ENCODE results near the gene GRK3.
A peak's percentile ranks its signal among the peaks of the same experiment; 100 is the strongest.
"Not testable (repeated sequence)": the region's sequence is repeated elsewhere in the genome, so short reads cannot be mapped to it uniquely, and the experiment has no call there.

Gene GRK3

DNA sequence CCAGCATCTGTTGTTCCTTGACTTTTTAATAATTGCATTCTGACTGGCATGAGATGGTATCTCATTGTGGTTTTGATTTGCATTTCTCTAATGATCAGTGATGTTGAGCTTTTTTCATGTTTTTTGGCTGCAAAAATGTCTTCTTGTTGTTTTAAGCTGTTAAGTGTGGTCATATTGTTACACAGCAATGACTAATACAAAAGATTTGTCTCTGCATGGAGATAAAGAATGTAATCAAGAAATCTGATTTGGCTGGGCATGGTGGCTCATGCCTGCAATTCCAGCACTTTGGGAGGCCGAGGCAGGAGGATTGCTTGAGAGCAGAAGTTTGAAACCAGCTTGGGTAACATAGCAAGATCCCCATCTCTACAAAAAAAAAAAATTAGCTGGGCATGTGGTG, 12.1 kb upstream of the GRK3 start:
- DNase-seq, result not testable (repeated sequence)

DNA sequence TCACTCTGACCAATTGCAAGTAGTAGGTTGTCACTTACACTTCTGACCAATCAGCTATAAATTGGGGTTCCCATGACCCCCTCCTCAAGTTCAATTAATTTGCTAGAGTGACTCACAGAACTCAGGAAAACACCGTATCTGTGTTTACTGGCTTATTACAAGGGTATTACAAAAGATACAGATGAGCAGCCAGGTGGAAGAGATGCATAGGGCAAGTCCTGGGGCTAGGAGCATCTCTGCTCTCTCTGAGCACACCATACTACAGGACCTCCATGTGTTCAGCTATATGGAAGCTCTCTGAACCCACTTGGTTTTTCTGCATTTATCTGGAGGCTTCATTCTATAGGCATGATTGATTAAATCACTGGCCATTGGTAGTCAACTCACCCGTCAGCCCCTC, 11.3 kb upstream of the GRK3 start:
- DNase-seq, result no peak

DNA sequence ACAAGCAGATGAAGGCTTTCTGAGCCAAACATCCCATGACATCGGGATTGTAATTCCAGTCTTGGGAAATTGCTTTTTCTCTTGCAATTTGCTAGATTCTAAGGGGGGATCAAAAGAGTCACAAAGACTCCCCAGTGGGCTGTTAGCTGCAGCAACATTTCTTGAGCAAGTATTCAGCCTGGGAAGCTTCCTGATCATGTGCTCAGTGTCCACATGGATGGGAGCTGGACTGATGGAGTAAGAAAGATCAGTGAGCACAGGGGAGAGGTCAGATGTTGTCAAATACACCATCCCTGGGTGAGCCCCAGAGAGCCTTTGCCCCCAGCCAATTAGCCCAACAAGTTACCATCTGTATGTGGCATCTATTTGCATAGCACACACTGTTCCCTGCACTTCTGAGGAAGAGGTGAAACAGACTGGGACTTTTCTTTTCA, 10.2 kb upstream of the GRK3 start:
- DNase-seq, result no peak

DNA sequence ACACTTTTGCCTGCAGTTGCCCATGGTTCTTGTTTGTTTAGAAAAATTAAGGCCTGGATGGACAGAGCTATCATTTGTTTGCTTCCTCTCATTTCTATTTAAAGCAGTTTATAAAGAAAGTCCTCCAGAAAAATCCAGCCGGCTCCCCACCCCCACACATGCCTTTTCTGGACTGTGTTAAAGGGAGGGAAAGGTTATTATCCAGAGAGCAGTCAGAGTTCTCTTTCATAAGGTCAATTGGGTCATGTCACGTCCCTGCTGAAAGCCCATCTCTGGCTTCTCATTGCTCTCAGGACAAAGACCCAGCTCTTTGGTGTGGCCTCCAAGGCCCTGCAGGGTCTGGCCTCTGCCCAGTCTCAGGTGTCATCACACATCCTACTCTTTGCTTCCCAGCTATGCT, 9.8 kb upstream of the GRK3 start:
- no peak for DNase-seq

DNA sequence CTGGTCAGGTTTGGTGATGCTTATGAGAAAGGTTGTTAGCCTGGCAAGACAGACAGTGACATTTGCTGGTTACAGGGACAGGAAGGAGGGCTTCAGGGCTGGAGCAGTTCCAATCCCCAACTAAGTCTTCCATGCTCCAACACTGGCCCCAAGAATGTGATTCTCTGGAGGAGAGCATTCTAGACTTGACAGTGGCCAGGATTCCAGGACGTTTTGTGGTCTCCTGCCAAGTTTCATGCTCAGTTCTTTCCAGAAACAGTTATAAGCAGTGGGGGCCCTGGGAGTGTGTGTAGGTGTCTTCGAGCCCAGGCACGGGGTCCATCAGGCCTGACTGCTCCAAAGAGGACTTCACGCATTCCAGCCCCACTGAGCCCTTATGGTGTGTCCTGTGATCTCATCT, 8.9 kb upstream of the GRK3 start:
- no peak for DNase-seq

DNA sequence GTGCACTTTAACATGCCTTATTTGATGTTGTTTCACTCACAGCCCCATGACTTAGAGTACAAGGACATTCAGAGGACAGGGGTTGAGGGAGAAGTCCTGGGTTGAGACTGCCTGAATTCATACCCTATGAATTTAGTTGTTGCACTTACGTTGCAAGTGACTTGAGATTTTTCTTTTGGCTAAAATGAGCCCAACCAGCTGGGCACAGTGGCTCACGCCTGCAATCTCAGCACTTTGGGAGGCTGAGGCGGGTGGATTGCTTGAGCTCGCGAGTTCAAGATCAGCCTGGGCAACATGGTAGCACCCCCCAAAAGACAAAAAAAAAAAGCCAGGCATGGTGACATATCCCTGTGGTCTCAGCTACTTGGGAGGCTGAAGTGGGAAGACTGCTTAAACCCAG, 7.3 kb upstream of the GRK3 start:
- no peak for DNase-seq

DNA sequence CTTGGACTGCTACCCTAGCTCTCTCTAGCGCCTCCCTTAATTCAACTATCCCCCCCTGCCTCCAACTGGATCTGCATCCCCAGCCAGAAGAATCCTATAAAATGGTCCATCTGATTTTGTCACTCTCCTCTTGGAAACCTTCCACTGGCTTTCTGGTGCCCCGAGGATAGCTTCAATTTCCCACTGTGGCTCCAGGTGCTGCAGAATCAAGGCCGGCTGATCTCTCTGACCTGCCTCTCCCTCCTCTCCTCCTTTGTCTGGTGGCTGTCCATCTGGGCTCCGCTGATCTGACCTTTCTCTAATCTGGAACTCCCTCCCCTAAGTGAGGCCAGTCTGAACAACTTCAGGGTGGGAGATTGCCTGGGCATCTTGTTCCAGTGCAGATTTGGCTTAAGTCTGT, 6.1 kb upstream of the GRK3 start:
- no peak for DNase-seq

DNA sequence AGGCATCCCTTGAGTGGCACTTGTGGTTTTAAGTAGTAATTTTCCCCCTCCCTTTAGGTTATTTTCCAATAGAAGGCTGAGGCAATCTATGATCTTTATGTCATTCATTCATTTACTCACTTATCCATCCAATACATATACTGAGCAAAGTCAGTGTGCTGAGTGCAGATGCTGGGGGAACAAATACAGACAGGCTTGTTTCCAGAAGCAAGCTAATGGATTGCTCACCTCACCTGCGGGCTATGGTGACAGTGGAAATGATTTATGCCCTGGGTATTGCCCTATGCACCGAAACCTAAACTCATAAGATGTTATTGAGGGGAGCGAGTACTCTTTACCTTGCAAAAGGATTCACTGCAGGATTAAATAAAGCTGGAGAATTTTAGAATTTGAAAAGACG, 4.6 kb upstream of the GRK3 start:
- not testable (repeated sequence) for DNase-seq

DNA sequence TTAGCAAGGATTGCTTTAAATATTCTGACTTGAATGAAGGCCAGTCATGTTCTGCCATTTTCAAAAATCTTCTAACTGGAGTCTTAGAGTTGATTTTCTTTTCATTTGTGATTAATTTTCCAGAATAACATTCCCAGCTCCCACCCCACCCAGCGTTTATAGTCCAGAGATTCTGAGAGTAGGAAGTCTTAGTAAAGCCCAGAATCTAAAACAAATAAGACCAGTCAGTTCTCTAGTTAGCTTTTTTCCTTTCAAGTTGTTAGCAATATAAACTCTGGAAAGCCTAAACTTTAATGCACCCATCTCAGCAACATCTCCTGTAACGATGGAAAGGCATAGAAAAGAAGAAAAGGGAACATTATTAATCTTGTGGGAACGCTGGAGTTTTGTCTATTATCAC, 3.3 kb upstream of the GRK3 start:
- DNase-seq, result not testable (repeated sequence)

DNA sequence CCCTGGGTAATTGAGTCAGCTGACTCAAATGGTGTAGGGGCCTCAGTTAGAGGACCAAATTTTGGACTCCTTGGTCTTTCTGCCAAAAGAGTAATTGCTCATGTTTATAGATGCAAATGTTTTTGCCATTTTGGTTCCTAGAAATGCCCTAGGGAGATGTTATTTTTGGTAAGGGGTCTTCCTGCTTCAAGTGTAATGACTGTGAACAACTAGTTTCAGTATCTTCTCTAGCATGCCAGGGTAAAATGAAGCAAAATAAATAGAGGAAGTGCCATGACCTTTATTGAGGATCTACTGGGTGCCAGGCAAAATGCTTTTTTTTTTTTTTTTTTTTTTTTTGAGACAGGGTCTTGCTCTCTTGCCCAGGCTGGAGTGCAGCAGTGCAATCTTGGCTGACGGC, 2.5 kb upstream of the GRK3 start:
- DNase-seq, result not testable (repeated sequence)

DNA sequence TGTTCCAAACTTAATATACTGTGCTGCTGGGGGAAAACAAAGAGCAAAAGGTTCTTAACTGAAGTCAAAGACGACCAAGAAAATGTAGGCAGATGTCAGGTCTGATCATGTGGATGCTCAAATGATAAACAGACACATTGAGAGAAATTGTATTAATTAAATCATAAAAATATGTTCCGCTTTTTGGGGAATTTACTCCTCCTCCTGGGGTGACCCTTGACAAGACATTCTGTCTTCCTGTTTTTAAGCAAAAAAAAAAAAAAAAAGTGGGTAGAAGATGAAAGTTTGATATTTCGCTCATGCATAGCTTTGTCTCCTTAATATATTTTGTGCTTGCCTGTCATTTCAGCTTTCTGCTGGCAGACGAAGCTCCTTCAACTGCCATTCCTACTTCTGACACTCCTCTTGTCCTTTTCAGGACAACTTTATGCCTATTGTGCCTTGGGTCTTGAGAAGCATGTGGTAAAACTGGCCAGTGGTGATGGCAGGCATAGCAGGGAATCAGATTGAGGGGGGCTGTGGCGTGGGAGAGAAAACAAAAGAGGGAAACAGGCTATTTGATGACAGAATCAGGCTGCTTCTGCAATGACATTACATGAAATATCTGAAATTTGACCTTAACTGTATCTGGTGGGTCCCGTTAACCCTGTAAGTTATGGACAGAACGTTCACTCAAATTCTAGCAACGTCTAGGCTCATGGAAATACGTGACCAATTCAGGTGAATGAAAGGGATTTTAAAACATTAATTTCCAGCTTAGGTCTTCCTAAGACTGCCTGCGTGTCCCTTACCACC, 1.3 kb upstream of the GRK3 start:
- DNase-seq, result not testable (repeated sequence)

DNA sequence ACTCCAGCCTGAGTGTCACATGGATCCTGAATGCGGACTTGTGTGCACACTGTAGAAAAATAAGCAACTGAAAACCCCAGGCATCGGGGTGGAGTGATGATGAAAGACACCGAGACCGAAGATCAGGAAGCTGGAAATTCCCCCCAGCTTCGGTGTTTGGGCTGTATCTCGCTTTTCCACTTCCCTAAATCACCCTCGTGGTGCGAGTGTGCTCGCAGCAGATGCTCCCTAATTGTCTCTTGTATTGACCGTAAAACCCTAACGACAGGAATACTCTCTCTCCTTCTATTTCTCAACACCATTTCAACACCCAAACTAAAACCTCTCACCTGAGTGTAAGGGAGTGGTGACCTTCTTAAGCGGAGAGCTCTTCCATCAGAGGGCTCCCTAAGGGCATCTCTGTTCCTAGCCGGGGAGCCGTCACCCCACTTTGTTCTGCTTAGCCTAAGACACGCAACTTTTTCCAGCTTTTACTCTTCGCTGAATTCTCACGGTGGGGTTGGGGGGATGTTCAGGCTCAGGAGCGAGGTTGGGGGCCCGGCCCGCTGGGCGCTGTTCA, 635 bp upstream of the GRK3 start:
- peak; percentile 17 for DNase-seq

DNA sequence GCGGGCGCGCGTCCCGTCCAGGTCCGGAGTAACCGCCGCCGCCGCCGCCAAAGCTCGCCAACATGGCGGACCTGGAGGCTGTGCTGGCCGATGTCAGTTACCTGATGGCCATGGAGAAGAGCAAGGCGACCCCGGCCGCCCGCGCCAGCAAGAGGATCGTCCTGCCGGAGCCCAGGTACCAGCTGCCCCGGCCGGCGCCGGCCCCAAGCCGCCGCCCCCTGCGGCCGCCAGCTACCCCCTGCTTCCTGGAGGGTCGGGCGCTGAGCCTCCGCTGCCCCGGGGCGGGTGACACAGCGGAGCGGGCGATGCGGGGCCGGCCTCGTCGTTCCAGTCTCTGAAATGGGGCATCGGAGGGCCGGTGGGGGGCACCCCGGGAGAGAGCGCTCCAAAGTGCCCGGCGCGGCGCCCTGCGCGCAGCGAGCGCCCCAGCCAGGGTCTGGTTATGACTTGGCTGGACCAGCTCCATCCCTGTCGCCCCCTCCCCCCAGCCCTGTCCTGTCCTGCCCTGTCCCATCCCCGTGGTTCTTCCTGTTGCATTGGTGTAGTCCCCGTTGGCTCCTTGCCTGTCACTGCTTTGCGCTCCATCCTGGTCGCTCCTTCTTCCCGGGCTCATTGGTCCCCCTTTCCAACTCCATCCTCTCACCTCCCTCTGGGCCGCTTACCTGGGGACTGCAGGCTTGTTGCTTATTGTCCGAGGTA, 653 bp downstream of the GRK3 start:
- DNase-seq, result peak; percentile 36

DNA sequence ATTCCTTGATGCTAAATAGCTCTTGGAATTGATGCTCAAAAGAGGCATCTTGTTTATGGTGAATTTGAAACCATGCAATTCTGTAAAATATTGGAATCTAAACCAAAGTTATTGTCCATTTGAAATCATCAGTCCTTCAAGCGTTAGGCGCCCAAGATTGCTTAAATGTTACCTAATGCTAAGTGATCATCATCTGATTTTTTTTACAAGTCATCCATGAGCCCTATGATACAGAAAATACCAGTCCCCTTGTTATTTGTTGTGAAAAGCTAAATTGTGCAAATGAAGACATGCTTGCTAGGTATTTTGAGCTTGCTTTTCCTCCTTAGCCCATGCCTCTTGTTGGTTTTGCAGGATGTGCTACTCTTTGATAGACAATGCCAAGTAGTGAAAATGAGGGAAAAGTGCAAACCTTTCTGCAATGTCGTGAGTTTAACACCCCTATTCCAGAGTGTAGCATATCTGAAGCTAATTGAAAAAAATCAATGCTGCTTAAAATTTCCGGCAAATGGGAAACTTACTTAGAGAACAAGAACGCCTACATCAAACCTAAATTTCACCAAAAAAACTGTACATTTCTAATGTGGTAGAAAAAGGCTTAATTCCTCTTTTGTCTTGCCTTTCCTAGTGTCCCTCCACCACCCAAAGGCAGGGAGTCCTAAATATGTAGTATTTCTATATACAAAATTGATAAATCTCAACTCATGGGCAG, 1.9 kb downstream of the GRK3 start:
- DNase-seq, result no peak

DNA sequence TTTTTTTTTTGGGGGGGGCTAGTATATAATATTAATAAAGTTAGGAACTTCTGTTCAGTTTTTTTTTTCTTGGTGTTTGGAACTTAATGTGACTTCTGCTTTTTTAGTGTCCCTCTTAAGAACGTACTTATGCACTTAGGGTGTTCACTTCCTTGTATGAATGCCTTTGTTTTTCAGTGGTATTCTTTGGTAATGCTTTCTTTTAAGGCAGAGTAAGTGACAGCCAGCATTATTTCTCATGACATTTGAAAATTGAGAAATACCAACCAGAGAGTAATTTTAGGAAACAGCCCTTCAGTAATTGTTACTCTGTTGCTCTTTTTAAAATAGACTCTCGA, 2.4 kb downstream of the GRK3 start:
- no peak for DNase-seq

DNA sequence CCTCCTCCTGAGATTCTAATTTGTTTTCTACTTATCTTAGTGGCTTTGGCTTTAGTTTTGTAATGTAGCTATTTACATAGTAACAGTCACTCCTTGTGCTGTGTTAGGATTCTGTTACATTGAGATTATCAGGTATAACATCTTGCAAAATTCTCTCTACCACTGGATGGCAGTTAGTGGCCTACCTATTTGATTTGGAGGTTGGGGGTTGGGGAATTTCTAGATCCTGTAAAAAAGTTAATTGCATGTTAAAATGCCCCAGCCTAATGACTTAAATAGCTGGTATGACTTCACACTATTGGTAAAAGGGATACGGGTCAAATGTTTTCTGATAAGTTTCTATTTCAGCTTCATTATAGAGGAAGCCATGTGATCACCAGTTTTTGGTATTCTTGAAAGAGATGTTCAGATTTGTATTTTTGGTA, 2.8 kb downstream of the GRK3 start:
- no peak for DNase-seq

DNA sequence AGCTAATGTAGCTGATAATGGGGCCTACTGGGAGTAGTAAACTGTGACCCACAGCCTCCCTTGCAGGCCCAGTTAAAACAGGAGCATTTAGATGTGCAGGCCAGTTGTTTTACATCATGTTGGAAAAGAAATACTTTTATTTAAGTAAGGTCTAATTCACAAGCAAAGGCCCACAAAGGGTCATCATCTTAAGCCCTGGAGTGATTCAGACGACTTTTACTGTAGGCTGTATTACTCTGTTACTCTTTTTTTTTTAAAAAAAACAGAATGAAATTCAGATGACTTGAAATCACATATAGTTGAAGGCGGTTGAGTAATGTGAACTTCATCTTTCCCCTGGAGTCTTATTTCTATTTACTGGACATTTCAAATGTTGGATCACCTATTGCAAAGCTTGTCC, 3.6 kb downstream of the GRK3 start:
- not testable (repeated sequence) for DNase-seq

DNA sequence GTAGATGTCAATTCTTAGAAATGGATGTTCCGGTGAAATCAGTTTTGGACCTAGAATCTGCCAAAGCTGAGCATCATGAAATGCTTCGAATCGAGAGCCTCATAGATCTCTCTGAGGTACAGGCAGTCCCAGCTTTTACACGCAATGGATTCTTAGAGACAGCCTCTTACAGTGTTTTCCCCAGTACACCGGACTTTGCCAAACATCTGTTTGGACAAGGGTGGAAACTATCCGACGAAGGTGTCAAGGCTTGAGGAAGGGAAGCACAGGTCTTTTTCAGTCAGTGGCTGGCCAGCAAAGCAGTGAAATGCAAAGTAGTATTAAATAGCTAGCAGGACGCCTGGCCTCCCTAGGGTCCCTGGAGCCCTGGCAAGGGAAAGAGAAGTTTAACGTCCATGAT, 4.9 kb downstream of the GRK3 start:
- no peak for DNase-seq

DNA sequence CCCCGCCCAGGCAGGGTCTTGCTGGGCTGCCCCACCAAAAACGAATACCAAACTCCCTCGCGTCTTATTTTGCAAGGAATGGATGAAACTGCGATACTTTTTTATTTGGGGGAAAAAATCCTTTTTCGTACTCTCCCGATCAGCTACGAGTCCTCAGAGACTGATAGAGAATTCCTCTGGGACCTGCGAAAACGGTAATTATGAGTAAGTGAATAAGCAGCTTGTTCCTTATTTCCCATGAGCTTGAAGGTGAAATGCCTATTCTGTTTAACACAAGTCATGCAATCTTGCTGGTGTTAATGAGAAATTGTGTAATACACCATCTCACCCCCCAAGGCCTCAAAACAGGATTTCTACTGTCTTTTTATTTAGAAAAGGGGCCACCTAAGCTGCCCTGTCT, 5.5 kb downstream of the GRK3 start:
- DNase-seq, result no peak

DNA sequence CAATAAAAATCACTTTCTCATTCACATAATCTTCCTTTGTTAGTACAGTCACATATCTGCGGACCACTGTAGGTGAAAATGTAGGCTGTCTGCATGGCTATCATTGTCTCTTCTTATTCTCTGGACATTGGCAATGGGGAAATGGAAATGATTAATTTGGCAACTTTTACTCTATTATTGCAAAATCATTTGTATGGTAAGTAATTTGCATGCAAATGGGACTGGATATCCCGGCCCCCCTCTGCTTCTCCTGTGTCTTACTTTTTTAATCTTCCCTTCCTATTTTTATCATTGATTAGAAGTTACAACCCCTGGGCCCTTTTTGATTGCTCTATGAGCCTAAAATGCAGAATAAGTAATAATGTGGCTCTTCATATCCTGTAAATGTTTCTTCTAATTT, 6.0 kb downstream of the GRK3 start:
- no peak for DNase-seq

DNA sequence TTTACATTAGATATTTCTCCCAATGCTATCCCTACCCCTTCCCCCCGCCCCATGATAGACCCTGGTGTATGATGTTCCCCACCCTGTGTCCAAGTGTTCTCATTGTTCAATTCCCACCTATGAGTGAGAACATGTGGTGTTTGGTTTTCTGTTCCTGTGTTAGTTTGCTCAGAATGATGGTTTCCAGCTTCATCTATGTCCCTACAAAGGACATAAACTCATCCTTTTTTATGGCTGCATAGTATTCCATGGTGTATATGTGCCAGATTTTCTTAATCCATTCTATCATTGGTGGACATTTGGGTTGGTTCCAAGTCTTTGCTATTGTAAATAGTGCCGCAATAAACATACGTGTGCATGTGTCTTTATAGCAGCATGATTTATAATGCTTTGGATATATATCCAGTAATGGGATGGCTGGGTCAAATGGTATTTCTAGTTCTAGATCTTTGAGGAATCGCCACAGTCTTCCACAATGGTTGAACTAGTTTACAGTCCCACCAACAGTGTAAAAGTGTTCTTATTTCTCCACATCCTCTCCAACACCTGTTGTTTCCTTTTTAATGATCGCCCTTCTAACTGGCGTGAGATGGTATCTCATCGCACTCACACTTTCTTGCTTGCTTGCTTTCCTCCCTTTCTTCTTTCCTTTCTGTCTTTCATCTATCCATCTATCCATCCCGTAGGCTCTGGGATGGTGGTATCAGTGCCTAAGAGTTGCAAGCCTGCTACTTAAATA, 7.7 kb downstream of the GRK3 start:
- DNase-seq, result not testable (repeated sequence)

DNA sequence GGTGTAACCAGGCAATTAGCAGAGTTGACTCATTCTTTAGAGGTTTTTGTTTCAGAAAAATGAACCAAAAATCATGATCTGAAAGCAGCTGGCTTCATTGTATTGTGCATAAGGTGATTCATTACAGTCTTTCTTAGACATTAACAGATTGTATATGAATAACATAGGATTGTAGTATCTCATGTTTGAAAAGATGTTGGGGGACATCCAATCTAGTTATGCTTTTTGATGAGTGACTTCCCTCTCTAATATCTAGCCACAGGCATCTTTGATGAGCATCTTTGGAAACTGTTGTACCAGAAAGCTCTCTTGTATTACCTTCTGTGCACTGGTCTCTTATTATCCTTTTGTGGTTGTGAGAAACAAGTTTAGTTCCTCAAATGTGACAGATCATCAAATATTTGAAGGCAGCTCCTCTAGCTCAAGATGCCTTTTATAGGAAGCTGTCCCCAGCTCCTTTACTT, 8.3 kb downstream of the GRK3 start:
- no peak for DNase-seq

DNA sequence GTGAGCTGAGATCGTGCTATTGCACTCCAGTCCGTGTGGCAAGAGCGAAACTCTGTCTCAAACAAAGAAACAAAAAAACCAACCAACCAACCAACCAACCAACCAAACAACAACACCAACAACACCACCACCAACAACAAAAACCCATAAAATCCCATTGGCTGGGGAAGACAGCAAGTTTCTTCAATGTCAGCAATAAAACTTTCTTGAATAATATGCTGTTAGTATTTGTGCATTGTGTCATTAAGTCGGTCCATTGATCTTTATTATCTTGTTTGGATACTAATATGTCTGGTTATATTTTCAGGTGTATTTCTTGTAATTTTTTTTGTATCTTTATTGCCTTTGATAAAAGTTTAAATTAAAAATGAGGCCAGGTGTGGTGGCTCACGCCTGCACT, 9.4 kb downstream of the GRK3 start:
- DNase-seq, result no peak
